Keratinocyte (primary cell): ENCODE data around the gene OGDH. TPM values are rescaled to one million over a fixed set of nuclear protein-coding genes. Genes with fewer than 3 reads are reported as not detected.

ENCODE experiments used
- DNase-seq: peaks from one replicate; pipeline ENCODE4 v3.0.0-alpha.2; 2011; ENCODE audit warnings: low read depth, missing footprints, low spot score
- FAIRE-seq: peaks from 2 replicates; lab custom pipeline; 2011; peaks lifted over from hg19 to GRCh38; lab: Jason Lieb, UNC
- H2AFZ ChIP-seq: 2 replicates; pipeline ENCODE4 v1.6.0; 2012; ENCODE audit warnings: low read length, control low read depth, inconsistent platforms; ENCODE audit not compliant: control insufficient read depth
- H3K27ac ChIP-seq: 2 replicates; pipeline ENCODE4 v1.5.1; 2011; ENCODE audit warnings: low read length; ENCODE audit not compliant: control insufficient read depth, insufficient read depth
- H3K27me3 ChIP-seq: 3 replicates; pipeline ENCODE4 v1.6.0; 2011; ENCODE audit warnings: low read length; ENCODE audit not compliant: control insufficient read depth, insufficient read depth; ENCODE audit errors: extremely low read depth
- H3K36me3 ChIP-seq, 2 experiments: 2 replicates in 1 of 2; 3 replicates in 1 of 2; pipeline ENCODE4 v1.5.1; 2011; ENCODE audit warnings: low read length in 2 of 2, mild to moderate bottlenecking in 1 of 2; ENCODE audit not compliant: control insufficient read depth in 2 of 2, insufficient read depth in 2 of 2; ENCODE audit errors: extremely low read depth in 1 of 2
- H3K4me1 ChIP-seq: 3 replicates; pipeline ENCODE4 v1.5.1; 2011; ENCODE audit warnings: low read length; ENCODE audit not compliant: control insufficient read depth, insufficient read depth; ENCODE audit errors: extremely low read depth
- H3K4me2 ChIP-seq: 3 replicates; pipeline ENCODE4 v1.6.0; 2011; ENCODE audit warnings: low read depth, low read length; ENCODE audit not compliant: control insufficient read depth, insufficient read depth; ENCODE audit errors: extremely low read depth
- H3K4me3 ChIP-seq, 3 experiments: fragments of 200-600 bp in 1 of 3; sonication (generic) in 1 of 3; 2 replicates in 2 of 3; 3 replicates in 1 of 3; pipeline ENCODE4 v1.5.1; 2011 to 2016; ENCODE audit warnings: low read length in 3 of 3, mild to moderate bottlenecking in 3 of 3, control low read depth in 2 of 3, inconsistent platforms in 1 of 3, low read depth in 1 of 3, mixed read lengths in 1 of 3, mixed run types in 1 of 3, moderate library complexity in 1 of 3; ENCODE audit not compliant: control insufficient read depth in 2 of 3, insufficient read depth in 2 of 3; ENCODE audit errors: extremely low read depth in 1 of 3
- H3K79me2 ChIP-seq: 2 replicates; pipeline ENCODE4 v1.6.0; 2012; ENCODE audit warnings: low read length; ENCODE audit not compliant: control insufficient read depth, insufficient read depth
- H3K9ac ChIP-seq: 3 replicates; pipeline ENCODE4 v1.6.0; 2011; ENCODE audit warnings: low read length; ENCODE audit not compliant: control insufficient read depth, insufficient read depth; ENCODE audit errors: extremely low read depth
- H3K9me1 ChIP-seq: 3 replicates; pipeline ENCODE4 v1.6.0; 2011; ENCODE audit warnings: low read length; ENCODE audit not compliant: control insufficient read depth, insufficient read depth; ENCODE audit errors: extremely low read depth
- H3K9me3 ChIP-seq: 2 replicates; pipeline ENCODE4 v1.5.1; 2012; ENCODE audit warnings: low read depth, low read length; ENCODE audit not compliant: control insufficient read depth
- H4K20me1 ChIP-seq: 3 replicates; pipeline ENCODE4 v1.6.0; 2011; ENCODE audit warnings: low read length; ENCODE audit not compliant: control insufficient read depth, insufficient read depth; ENCODE audit errors: extremely low read depth
- CTCF ChIP-seq, 3 experiments: IDR thresholded peaks in 1 of 3; conservative IDR thresholded peaks in 1 of 3; optimal IDR thresholded peaks in 1 of 3; 2 replicates in 2 of 3; 3 replicates in 1 of 3; pipeline versions ENCODE3 to v1.5.1; 2011; ENCODE audit warnings: low read length in 3 of 3, mild to moderate bottlenecking in 3 of 3, moderate library complexity in 2 of 3, control low read depth in 1 of 3, inconsistent platforms in 1 of 3; ENCODE audit not compliant: insufficient read depth in 2 of 3; ENCODE audit errors: extremely low read depth in 1 of 3
- EZH2 ChIP-seq: IDR thresholded peaks from one replicate; pipeline ENCODE4 v1.6.1; 2012; ENCODE audit warnings: inconsistent platforms, mild to moderate bottlenecking, low read length, moderate library complexity
- dilution Hi-C: fragments of 300-500 bp; cut with MboI; formaldehyde crosslinking; loops from one replicate; pipeline ENCODE4 v1.7.0; 2020; ENCODE audit warnings: low sequenced_read_pairs; ENCODE audit not compliant: extremely low pct_ligation_motif_present
- polyA plus RNA-seq, 5 experiments: library from polyadenylated mRNA; depleted of rRNA in 3 of 5; stranded (reverse) in 3 of 5; stranded (forward) in 1 of 5; unstranded in 1 of 5; fragments of >200 nt; gene quantifications; 1 replicate in 1 of 5; 2 replicates in 3 of 5; 3 replicates in 1 of 5; pipeline versions ENCODE4 v1.2.1 to v1.2.3, GENCODE V29; 2011 to 2012; ENCODE audit warnings: missing spikeins in 2 of 5, low read depth in 1 of 5, low replicate concordance in 1 of 5

OGDH gene
- polyA plus RNA-seq, 1 donor (not counting 4 experiments of a cell fraction or from before 2014, with no cell fraction given), result 46.4 TPM

- H3K79me2 ChIP-seq, result peaks cover 44% of the 10 kb centered on the region
- H3K36me3 ChIP-seq, result peaks cover 0 to 11% of the 10 kb centered on the region in 2 experiments
- H2AFZ ChIP-seq, result no peak overlapping the region
- H3K9me1 ChIP-seq, result peaks cover 6% of the 10 kb centered on the region
- dilution Hi-C loops, result no loop called here
- H4K20me1 ChIP-seq, result peaks cover 3% of the 10 kb centered on the region
- TF ChIP-seq EZH2 (no peak), CTCF (optimal IDR thresholded peaks at IDR 0.05 in 1 of 3, IDR thresholded peaks at IDR 0.05 in 1 of 3, conservative IDR thresholded peaks at IDR 0.05 in 1 of 3; ENCODE audit: extremely low read depth in 1 of 3, insufficient read depth in 2 of 3, low read length in 3 of 3) (no peak)
- H3K4me3 ChIP-seq, result no peak overlapping the region
- H3K4me1 ChIP-seq, result peaks cover 34% of the 10 kb centered on the region
- no peak overlapping the region for H3K4me2 ChIP-seq
- FAIRE-seq, result no peak
- DNase-seq, result no peak
- no peaks in the 10 kb centered on the region for H3K9me3 ChIP-seq
- H3K27ac ChIP-seq, result no peak overlapping the region
- no peaks in the 10 kb centered on the region for H3K27me3 ChIP-seq
- no peak overlapping the region for H3K9ac ChIP-seq
Observed at GRCh38 chr7:44750424-44750823, 144.0 kb downstream of the OGDH start.

GRCh38 chr7:44750921-44751571 is 144.6 kb downstream of the OGDH start:
- Histone ChIP-seq H3K9me1 (peaks cover 6% of the 10 kb centered on the region), H3K79me2 (peaks cover 48% of the 10 kb centered on the region), H3K4me2 (no peak overlapping the region), H2AFZ (no peak overlapping the region), H3K4me3 (no peak overlapping the region), H3K36me3 (peaks cover 0 to 11% of the 10 kb centered on the region in 2 experiments), H3K27ac (no peak overlapping the region), H3K27me3 (no peaks in the 10 kb centered on the region), H3K9me3 (no peaks in the 10 kb centered on the region), H3K9ac (no peak overlapping the region), H3K4me1 (peaks cover 34% of the 10 kb centered on the region), H4K20me1 (peaks cover 3% of the 10 kb centered on the region)
- DNase-seq, result no peak
- dilution Hi-C loops, result no loop called here
- no peak for FAIRE-seq
- no peak for TF ChIP-seq EZH2
- no peak for TF ChIP-seq CTCF (optimal IDR thresholded peaks at IDR 0.05 in 1 of 3, IDR thresholded peaks at IDR 0.05 in 1 of 3, conservative IDR thresholded peaks at IDR 0.05 in 1 of 3; ENCODE audit: extremely low read depth in 1 of 3, insufficient read depth in 2 of 3, low read length in 3 of 3)
